GM19452 (cell line): ENCODE data around the gene DYNC1I2.

Experiments
- ATAC-seq: cut with Tn5 transposase; IDR thresholded peaks from one replicate; pipeline ENCODE4 v1.9.1; 2021; ENCODE audit not compliant: unreplicated experiment

Gene DYNC1I2

DNA sequence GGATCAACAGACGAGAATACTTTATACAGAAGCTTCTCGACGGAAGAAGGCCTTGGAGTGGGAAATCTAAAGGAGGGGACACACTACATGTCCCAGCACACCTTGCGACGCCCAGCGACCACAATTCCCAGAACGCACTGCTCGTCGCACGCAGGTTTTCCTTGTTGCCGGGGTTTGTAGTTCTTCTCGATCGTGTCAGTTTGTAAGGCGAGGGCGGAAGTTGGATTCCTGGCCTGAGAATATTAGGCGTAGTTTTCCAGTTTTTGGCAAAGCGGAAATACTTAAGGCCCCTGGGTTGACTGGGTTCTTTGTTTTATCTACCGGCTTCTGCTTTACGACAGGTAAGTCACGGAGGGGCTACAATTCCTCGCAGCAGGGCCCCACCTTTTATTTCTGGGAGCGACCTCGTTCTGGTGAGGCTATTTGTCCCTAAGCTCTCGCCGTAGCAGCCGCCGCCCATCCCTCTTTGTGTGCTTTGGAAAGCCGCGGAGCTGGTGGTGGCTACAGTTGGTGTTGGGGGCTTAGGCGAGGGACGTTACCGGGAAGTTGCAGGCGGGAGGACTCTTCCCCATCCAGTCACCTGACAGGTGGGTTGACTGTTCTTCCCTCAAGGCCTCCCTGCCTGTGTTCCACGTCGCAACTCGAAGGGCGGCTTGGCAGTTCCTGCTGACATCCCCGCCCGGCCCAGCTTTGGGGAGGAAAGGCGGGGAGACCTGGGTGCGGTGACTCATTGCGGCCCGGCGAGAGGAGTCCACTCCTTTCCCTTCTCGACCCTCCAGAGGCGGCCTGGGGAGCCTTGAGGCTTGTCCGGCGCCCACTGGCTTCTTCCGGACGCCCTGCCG is at the start of gene DYNC1I2:
Gene DYNC1I2, plus strand, starts transcription at position 183 of the 842 bp plus-strand sequence. CDS start 2,687 bp downstream, outside the sequence.
- peak; percentile 88 for ATAC-seq

DNA sequence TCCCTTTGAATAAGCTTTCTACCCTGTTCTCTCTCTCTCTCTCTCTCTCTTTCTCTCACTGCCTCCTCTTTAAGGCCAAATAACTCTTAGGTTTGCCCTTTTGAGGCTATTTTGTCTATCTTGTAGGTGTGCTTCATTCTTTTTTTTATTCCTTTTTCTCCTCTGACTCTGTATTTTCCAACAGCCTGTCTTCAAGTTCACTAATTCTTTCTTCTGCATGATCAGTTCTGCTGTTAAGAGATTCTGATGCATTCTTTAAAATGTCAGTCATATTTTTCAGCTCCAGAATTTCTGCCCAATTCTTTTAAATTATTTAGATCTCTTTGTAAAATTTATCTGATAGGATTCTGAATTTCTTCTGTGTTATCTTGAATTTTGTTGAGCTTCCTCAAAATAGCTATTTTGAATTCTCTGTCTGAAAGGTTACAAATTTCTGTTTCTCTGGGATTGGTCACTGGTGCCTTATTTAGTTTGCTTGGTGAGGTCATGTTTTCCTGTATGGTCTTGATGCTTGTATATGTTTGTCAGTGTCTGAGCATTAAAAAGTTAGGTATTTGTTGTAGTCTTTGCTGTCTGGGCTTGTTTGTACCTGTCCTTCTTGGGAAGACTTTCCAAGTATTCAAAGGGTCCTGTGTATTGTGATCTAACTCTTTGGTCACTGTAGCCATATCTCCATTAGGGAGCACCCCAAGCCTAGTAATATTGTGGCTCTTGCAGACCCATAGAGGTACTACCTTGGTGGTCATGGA is 35.4 kb upstream of the DYNC1I2 start:
- no peak for ATAC-seq

DNA sequence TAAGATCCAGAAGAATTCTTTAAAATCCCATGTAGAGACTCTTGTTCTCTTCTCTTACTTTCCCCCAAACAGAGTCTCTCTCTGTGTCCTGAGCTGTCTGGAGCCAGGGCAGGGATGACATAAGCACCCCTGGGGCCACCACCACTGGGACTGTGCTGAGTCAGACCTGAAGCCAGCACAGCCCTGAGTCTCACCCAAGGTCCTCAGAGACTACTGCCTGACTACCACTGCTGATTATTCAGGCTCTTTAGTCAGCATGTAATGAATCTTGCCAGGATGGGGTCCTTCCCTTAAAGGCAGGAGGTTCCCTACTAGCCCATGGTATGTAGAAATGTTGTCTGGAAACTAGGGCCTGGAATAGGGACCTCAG is 34.9 kb upstream of the DYNC1I2 start:
- ATAC-seq, result peak; percentile 82

DNA sequence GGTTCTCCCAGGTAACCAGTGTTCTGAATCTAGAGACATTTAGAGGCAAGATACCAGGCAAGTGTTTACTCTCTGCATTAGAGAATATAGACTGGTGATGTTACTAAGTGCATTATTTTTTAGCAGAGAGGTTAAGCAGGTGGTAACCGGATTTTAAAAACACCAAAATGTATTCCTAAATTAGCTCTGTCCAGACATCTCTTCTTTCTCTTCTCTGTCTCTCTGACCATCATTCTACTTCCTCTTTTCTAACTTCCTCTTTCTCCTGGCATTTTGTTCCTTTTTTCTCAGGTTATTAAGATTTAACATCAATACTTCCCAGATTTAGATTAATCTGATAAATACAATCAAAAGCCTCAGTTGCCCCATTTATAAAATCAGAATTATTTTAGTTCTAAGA is 31.7 kb upstream of the DYNC1I2 start:
- no peak for ATAC-seq

DNA sequence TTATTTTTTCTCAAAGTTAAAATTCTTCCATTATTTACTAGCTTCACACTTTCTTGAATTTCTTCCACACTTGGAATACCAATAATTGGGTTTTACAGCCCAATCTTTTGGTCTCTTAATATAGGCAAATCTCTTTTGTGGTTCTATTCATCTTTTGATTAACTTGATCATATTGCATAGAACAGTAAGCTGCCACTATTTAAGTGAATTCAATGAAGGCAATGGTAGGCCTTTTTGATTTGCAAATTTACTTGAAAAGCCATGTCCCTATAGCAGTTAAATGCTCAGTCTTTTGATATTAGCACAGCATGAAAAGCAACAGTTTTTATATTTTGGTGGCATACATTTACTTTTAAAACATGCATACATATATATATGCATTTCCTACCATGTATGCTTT is 20.2 kb upstream of the DYNC1I2 start:
- no peak for ATAC-seq

DNA sequence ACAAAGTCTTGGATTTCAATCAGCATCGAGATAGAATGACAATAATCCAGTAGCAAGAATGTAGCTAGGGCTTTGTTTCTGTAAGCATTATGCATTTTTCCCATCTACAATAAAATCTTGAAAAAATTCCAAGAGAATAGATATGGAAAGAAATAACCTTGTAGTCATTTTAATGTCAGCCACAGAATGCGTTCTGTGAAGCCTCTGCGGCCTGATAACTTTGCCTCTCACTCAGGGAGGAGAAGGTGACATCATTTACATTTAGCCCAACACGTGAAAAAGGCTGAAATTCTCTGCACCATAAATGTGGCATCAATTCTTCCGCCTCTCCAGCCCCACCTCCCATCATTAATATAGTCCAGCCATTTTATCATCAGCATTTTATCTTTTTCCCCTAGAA is 19.1 kb upstream of the DYNC1I2 start:
- ATAC-seq, result no peak

DNA sequence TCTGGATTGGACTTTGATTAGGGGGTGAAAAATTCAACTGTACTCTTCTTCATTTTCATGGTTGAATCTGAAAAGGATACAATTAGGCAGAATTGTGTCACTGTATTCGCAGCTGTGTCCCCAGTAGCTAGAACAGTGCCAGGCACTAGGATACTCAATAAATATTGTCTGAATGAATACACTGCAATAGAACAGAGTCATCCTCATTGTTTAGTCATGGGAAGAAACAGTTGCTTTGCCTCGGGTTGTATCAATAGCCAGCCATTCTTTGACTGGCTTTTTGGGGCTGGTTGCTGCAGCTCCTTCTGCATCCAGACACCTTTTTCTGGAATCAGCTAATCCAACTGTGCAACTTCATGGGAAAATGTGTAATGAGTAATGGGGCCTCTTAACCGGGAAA is 18.1 kb upstream of the DYNC1I2 start:
- ATAC-seq, result no peak

DNA sequence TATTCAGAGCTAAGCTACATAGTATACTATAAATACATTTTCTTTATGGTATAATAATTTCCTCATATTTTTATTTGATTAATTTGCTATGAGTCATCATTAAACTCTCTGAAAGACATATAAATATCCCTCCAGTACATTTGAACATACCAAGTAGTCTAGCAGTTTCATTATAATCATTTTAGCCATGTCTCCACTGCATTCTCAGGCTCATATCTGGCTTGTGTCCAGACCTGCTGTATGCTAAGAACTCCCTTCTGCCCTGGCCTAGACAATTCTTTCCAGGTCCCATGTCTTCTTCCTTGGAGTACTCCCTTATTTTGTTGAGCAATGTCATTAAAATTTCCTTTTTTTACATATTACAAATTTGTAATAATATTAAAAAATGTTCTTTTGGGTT is 16.6 kb upstream of the DYNC1I2 start:
- ATAC-seq, result no peak

DNA sequence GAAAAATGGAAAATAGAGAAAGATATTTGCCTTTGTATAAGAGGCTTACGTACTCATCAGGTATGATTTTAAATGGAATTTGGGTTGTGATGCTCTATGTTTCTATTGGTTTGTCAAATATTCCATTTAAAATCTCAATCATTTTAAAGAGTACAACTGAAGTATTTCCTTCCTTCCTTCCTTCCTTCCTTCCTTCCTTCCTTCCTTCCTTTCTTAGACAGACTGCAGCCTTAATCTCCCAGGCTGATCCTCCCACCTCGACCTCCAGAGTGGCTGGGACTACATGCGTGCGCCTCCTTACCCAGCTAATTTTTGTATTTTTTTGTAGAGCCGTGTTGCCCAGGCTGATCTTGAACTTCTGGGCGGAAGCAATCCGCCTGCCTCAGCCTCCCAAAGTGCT is 15.4 kb upstream of the DYNC1I2 start:
- ATAC-seq, result no peak

DNA sequence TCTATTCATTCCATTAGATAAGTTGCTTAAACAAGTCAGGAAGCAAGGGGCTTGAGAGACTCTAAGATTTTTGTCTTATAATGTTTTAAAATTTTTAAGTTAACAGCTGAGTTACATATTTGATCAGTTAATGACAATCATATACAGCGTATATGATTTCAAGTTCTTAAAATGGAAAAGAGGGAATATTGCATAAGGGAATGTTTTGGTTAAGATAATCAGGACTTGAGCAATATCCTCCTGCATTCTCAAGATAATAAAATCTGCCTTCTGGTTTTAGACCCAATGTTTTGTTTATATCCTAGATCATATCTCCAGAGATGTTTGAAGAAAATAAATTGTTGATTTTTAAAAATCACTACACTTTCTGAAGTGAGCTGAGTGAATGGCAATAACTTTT is 13.4 kb upstream of the DYNC1I2 start:
- ATAC-seq, result no peak

DNA sequence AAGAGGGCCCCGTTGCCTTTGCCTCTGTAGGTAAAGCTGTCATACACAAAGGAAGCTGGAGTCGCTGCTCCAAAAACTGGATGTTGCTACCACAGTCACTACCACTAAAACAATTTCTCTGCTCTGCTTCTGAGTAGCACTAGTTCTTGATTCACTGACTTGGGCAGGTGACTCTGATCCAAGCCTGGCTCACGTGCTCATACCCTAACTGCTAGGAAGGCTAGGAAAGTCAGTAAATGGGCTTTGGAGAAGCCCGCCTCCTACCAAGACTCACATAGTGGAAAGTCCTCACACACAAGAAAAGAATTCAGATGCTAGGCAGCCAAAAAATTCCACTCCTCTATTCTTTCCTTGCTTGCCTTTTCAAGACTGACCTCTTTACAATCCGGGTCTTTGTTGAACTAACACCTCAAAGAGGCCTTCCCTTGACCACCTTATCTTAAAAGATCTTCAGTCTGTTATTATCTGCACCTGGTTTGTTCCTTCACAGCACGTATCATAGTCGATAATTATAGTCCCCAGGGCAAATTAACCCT is 11.4 kb upstream of the DYNC1I2 start:
- no peak for ATAC-seq

DNA sequence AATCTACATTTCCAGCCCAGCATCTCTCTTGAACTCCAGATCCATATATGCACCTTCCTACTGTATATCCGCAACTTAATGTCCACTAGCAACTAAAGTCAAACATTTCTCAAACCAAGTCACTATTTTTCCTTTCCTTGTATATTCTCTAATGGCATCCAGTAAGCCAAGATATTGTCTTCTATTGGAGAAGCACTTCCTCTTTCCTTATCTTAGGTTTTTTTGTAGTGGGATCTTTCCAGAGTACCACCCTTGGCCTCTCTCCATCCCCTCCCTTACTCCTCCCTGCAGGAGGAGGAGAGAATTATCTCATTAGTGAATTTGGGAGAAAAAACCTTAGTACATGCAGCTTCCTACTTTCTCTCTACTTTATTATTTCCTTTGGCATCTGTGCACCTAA is 8.7 kb upstream of the DYNC1I2 start:
- no peak for ATAC-seq

DNA sequence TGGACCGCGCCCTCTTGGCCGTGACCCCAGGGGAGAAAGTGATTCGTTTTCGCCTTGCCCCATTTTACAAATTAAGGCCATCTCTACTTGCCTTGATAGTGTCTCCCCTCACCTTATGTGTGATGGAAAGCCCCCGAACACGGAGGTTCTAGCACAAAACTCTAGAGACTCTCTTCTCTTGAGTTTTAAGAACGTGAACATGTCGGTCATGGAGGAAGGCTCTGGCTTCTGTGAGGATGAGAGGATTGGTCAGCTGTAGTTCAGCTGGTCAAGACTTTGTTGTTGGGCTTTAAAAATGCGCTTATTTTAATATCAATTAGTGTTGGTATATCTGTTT is 828 bp downstream of the DYNC1I2 start:
- peak; percentile 17 for ATAC-seq

DNA sequence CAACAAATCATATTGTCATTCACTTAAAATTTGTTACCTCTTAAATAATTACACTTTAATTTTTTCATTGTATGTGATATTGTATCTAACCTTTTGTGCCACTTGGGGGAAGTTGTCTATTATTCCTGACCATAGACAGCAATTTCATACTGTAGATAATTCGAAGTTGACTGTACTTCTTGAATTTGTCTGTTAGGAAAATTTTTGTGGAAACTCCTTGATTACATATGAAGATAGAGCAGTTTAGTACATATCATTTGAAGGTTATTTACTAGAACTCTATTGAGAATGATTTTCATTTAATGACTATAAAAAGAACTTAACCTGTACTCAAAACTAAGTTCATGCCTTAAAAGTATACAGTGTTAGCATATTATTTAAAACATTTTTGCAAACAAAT is 5.1 kb downstream of the DYNC1I2 start:
- no peak for ATAC-seq

DNA sequence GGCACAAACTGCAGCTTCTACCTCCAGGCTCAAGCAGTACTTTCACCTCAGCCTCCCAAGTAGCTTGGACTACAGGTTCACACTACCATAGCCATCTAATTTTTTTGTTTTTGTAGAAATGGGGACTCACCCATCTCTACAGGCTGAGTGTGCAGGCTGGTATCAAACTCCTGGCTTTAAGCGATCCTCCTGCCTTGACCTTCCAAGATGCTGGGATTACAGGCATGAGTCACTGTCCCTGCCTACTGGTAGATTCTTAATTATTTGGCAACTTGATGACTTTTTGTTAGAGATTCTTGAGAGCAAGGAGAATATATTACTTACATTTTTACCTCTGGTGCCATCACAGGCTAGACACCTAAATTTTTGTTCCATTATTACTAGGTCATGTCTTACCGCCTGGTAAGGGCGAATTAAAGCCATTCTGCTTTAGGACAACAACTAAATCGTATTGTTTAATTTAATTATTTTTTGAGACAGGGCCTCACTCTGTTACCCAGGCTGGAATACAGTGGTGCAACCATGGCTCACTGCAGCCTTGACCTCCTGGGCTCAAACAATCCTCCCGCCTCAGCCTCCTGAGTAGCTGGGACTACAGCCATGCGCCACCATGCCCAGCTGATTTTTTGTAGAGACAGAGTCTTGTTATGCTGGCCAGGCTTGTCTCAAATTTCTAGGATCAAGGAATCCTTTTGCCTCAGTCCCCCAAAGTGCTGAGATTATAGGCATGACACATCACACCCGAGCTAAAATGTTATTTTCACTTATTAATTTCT is 15.7 kb downstream of the DYNC1I2 start:
- ATAC-seq, result no peak

DNA sequence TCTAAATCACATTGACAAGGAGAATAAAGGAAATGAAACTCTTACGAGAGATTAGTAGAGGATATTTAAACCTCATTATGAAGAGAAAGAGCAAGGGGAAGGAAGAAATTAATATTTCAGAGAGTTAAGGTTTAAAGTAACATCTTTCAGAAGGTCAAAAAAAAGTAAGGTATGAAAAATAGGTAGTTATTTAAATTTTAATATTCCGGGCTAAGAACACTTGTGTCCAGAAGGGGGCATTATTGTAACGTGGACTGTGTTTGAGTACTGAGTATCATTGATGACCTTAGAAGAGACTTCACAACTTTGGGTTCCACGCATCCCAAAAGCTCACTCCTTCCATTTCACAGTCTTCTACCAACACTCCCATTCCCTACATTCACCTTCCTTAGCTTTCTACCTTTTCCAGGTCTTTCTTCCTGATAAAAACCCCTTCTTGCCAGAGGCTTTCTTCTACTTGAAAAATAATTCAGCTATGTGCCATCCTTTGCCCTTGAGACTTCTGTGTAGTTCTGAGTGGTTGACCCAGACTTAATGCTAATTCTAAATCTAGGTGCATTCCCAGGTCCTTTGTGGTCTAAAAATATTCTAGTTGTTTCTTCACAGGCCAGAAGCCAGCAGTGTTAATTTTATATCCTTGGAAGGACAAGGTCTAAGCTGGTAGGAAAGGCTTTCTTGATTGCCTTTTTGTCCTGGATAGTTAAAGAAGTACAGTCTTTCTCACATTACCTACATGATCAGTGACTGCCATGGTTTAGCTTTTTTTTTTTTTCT is 16.5 kb downstream of the DYNC1I2 start:
- ATAC-seq, result no peak

DNA sequence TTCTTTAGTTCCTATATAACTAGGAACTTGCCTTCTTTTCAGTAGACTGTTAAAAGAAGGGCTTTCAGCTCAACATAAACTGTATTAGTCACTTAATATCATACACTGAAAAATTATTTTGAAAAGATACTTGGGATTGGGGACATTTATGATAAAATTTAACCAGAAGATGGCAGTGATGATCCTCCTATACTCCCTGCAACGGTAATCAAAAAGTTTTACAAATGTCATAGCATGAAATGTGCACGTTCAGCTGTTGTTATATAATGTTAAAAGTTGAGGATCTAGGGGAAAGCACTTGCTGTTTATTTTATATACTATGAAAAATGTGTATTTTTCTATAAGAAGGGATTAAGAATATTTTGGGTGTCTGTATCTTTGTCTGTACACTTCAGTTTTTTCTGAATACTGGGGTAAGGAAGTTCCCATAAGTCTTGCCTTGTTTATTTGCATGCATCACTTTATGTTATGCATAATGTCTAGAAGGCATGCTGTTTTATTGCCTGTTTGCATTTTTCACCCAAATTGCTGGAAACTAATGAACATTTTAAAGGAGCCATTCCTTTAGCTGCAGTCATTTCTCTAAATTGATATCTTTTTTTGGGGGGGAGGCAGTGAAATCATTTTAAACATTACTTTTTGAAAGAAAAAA is 19.0 kb downstream of the DYNC1I2 start:
- ATAC-seq, result no peak

DNA sequence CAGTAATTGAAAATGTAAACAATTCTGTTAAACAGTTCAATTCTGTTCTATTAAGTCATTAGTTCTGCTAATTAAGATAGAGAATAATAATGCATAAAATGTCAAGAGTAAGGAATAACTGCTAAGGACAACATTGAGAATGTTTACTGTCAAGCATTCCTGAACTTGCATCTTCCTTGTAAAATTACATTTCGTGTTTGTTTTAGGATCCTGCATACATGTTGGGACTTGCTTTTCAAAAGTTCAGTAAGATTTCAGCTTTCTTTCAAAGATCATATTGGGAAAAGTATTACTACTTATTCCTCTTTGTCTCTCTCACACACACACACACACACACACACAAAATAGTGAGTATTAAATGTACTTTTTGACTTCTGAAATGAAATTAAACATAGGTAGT is 20.5 kb downstream of the DYNC1I2 start:
- no peak for ATAC-seq

DNA sequence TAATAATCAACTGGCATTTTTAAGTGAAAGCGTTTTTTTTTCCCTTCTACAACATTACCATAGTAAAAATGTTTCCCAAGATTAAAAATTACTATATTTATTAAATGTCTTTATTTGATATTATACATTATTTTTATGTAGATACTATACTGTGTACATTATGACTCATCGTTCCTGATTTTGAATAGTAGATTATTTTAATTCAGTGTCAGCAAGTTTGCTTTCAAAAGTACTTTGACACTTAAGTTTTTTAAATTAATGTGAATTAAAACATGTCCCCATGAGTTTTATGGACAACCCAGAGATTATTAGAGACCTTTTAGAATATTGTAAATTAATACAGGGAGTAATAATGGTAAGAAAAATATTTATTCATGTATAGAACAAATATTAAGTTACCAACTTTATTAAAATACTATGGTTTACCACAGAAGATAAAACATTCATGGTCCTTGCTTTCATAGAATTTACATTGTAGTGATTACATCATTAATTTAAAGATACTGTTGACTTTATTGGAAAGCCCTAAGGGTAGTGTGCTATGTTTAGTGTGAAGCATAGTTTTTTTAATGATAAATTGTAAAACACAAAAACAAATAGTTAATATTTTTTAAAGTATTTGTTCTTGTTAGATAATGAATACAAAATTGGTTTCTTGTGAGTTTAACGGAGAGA is 21.9 kb downstream of the DYNC1I2 start:
- no peak for ATAC-seq

DNA sequence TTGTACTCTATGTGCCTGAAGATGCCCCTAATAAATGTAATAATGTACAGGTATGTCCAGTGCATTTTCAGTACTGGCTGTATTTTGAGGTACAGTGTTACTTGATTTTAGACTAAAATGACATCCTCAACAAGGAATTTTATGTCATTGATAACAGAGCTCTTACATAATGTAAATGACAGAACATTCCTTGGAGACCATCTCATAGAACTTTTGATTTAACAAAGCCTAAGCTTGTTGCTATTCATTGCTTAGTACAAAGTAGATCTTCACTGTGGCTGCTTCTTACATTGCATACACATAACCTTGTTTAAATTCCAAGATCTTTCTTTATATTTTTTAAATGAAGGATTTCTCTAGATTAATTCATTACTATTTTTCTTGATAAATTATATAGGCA is 24.1 kb downstream of the DYNC1I2 start:
- no peak for ATAC-seq
